HG03565 (cell line): ENCODE results near the gene FLVCR2.
A peak's percentile ranks its signal among the peaks of the same experiment; 100 is the strongest.

Experiments
- ATAC-seq: cut with Tn5 transposase; IDR thresholded peaks from one replicate; pipeline ENCODE4 v1.9.1; 2021; ENCODE audit warnings: mild to moderate bottlenecking, moderate library complexity; ENCODE audit not compliant: unreplicated experiment

The FLVCR2 gene

DNA sequence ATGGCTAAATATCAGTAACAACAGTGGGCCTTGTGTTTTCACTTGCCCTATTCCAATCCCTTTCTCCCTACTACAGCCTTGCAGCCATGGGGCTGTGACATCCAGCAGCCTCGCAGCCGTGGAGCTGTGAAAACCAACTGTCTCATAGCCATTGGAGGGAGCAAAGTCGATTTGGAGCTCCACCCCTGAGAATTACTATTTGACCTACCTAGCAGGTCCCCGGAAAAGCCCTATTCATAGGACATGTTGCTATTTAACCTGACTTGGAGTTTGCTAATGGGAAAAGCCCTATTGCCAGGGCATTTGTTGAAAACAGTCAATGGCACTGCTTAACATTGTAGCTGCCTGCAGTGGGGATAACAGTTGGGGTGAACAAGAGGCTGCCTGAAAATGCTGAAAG is 49.0 kb downstream of the FLVCR2 start:
- no peak for ATAC-seq

DNA sequence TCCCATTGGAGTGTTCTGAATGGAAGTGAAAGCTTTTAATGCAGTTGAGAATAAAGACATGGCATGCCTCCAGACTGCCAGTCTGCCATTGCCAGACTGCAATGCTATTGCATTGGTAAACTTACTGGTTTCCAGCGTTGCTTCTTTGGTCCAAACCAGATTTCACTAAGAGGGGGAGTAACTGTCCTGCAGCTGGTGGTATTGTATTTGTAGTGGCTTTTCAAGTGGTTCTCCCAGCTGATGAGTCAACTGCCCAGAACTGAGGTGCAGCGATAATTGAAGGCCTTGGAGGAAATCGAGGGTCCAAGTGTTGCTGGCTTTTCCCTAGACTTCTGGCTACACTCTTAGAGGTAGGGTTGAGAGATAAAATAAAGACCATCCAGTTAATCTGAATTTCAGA is 50.4 kb downstream of the FLVCR2 start:
- ATAC-seq: no peak

DNA sequence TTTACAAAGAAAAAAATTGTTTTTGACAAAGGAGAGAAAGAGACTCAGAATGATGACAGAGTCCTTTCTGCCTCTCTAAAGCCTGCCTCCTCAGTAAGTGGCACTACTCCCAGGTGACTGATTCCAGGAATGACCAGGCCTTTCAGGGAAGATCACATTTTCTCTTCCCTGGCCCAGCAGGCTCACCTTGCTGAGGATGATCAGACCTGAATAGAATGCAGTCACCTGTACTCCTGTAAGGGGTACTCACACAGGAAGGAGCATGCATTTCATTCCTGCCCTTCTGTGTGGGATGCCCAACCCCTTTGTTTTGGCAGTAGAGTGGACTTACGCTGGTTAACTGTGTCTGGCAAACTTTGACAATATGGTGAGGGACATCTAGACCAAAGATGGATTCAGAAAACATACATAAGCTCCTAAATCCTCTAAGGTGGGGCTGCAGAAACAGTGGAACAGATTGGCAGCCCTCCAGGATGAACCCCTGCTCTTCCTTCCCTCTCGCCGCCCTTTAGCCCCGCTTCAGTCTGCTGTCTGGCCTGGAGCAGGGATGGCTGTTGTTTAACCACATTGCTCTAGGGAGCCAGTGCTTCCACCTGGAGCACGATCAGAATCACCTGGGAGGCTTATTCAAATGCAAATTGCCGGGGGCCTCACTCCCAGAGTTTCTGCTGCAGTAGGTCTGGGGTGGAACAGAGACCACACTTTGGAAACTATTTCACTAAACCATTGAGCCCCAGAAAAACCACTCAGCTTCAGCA is 52.5 kb downstream of the FLVCR2 start:
- no peak for ATAC-seq

DNA sequence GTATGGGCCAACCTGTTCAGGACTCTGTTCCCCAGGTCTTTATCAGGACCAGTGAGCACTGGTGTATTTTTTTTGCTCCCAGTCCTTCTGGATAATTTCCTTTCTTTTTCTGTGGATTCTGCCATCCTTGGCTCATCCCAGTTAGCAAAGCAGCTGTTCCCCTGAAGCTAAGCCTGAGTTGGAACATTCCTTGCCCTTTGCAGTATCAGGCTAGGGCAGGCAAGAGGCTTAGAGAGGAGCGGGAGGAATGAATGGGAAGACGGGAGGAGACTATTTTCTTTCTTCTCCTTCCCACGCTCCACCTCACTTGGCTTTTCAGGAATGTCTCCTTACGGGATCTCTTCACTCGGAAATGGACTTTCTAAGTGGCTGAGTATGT is 53.0 kb downstream of the FLVCR2 start:
- no peak for ATAC-seq

DNA sequence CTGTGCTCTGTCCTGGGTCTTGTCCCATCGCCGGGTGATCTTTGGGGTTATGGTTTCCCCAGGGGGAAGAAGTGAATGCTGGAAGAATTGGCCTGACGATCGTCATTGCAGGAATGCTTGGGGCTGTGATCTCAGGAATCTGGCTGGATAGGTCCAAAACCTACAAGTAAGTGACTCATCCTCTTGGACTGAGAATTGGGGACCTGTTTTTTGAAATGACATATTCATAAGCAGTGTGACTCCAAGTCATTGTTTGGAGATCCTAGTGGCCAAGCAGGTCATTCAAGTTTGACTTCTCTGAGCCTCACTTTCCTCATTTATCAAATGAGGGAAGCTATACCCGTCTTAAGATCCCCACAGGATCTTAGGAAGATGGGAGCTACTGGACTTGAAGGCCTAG is 56.4 kb downstream of the FLVCR2 start:
- ATAC-seq: no peak

DNA sequence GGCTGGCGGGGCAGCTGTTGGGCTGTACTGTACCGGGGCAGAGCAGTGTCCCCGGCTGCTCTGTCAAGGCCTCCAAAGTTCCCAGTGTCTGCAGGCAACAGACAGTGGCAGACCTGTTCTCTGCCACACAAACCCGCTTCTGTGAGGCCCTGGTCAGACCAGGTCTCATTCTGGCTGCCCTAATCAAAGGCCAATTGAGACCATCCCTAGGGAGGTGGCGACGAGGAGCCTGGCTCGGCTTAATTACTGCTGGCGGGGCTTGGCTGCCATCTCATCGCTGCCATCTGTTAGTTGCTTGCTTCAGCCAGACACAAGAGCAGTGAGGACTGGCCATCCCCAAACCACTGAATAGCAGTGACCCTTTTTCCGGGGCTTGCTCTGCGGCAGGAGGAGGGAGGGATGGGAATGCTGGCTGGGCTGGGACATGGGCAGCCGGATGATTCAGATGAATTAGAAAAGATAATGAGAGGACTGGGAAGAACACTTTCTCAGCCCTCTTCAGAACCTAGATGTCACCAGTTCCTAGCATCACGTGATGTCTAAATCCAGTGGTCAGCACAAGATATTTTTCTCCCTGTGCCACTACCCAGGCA is 57.8 kb downstream of the FLVCR2 start:
- ATAC-seq: no peak

DNA sequence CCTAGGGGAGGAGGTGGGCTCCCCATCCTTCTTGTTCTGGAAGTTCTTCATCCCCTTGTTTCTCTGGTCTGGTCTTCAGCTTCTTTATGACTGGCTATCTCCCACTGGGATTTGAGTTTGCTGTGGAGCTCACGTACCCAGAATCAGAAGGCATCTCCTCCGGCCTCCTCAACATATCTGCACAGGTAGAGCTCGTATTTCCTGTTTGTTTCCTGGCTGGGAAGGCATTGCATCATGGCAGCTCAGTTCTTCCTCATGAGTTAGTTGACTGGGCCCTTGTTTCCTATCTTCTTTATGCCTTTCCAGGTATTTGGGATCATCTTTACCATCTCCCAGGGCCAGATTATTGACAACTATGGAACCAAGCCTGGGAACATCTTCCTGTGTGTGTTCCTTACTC is 62.5 kb downstream of the FLVCR2 start:
- ATAC-seq: no peak

DNA sequence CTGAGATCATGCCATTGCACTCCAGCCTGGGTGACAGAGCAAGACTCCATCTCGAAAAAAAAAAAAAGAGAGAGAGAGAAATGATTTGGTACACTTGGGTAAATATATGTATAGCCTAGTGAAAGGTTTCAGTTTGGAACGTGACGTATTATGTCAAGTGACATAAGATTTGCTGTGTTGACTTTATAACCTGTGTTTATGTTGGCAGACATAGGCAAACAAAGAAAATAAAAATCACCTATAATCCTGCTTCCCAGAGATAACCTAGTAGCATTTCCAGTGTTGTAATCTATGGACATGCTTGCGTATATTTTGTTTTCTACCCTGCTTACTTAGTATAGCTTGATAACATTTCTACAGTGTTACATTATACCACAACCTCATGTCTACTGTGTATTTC is 65.6 kb downstream of the FLVCR2 start:
- no peak for ATAC-seq

DNA sequence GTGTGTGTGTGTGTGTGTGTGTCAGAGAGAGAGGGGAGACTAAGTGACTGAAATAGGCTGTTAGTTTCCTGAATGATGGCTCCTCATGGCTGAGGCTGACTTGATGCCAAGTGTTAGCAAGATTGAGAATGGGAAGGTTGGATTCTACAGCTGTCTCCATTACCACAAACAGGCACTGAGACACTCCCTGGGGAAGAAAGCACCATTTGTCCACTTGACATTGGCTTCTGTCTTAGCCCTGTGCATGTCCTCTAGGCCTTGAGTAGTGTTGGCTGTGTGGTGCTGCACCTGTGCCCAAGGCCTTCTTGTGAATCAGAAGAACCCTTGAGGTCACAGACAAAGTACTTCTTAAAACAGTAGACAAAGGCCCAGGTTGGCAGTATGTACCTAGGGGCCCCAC is 66.6 kb downstream of the FLVCR2 start:
- no peak for ATAC-seq

DNA sequence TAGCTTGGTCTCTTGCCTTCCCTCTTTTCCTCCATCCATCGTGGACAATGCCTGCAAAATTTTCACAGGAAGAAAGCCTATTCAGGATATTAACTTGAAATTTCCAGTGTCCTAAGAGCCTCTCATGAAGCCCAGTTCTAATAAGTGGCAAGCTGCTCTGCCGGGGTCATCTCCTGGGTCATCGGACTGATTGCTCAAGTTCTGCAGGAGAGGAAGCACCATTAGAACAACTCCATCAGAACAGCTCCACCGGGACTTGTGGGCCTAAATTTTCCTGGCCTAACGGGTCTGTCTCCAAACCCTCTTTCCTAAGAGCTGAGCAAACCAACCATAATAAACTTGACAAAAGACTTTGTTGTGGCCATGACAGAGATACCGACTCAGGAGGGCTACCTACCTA is 68.3 kb downstream of the FLVCR2 start:
- no peak for ATAC-seq

DNA sequence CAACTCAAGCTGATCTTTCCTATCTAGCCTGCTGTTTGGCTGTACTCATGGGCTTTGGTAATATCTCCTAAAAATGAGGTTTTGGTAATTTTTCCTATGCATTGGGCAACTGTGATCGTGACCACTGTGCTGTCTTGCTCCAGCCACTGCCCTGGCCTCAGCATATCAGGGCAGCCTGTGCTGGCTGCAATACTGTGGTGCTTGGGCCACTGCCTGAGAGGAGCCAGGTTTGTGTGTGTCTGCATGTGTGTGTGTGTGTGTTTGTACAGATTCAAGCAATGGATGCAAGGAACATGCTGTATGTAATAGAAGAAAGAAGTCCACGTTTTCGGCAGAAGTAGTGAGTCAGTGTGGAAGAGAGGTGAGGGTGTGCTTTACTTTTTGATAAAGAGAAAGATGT is 69.2 kb downstream of the FLVCR2 start:
- no peak for ATAC-seq

DNA sequence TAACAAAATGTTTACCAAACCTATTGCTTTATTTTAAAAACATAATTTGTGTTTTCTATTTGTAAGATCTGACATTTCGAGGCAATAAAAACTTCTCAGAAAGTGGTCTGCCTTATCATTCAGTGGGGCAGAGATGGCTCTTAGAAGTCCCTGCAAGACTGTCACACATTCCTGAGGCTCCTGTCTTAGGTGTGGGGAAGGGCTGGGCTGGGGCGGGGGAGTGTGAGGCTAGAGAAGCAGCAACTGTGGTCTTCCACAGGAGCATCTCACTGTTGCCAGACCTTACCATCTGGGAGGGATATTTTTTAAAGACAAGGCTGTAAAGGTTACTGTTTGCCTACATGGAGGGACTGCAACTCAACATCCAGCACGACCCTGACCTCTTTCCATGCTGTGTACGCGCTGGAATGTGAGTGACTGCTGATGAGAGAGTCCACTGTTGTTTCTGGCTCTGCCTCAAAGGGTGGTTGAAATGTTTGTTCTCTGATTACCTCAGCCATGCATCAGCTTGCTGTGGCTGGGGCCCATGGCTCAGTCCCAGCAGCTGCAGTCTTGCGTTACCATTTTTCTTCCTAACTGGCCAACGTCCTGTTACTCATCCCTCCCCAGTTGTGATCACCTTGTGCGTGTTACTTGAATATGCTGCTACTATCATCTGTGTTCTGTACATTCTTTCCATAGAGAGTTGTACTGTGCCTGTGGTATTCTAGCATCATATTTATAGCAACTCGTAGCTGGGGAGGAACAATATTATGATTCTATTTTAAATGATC is 69.8 kb downstream of the FLVCR2 start:
- no peak for ATAC-seq

DNA sequence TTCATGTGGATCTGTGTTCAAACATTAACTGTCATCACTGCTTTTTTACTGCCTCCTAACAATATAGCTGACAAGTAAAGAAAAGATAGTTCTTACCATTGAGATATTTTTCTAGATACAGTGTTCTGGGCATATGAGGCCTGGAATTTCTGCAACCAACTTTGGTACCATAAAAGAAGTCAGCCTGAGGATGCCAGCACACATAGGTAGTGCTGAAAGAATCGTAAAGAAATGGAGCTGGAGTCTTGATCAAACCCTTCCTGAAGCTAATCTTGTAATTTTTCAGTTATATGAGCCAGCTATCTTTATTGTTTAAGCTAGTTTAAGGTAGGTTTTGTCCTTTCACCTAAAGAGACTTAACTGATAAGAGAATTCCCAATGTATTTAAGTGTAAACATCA is 70.9 kb downstream of the FLVCR2 start:
- no peak for ATAC-seq

DNA sequence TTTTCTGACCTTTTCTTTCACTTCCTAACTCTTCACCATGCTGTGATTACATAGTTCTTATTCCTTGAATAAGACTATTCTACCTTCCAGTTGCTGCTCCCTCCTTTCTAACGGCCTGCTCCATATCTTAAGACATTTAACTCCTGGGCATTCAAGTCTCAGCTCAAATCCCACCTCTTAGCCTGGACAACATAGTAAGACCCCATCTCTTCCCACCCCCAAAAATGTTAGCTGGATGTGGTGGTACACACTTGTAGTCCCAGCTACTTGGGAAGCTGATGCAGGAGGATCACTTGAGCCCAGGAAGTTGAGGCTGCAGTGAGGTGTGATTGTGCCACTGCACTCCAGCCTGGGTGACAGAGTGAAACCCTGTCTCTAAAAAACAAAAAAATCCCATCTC is 71.4 kb downstream of the FLVCR2 start:
- no peak for ATAC-seq

DNA sequence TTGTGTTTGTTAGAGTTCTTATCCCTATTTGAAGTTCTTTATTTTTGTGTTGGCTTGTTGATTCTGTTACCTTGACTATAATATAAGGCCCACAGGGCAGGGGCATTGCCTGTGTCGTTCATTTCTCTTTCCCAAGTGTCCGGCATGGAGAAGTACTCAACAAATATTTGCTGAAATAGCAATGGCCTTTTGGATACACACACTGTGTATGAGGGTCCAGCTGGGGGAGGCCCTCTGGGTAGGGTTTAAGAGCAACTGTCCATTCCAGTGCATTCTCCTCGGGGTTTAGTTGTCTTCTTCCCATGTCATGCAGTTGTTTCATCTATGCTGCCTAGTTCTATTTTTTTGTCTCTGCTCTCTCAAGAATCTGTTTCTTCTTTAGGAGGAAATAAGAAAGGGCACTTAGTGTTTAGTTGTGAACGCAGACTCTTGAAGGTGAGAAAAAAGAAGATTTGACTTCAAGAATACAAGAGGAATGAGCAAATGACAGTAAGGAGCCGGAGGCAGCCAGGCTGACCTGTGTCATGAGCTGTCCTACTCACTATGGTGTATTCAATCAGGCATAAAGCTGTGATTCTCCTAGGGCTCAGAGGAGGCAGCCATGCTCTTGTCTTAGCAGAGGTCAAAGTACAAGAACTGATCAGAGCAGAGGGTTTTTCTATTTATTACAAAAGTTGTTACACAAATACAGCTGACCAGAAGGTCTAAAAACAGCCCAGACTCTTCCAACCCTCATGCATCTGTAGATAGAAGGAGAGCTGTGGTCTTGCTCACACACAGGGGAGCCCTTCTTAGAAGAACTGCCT is 72.0 kb downstream of the FLVCR2 start:
- no peak for ATAC-seq

DNA sequence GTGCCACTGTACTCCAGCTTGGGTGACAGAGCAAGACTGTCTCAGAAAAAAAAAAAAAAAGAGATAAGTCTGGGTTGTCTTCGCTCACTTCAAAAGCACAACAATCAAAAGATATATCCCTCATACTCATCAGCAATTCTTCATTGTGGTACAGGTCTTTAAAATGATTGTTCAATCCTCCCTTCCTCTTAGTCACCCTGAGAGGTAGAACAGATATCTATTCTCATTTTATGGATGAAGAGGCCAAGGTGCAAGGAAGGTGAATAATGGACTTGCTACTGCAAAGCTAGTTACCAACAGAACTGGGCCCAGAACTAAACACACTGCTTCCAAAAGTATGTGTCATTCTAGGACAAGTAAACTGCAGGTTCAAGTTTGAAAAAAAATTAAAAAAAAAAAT is 75.1 kb downstream of the FLVCR2 start:
- no peak for ATAC-seq

DNA sequence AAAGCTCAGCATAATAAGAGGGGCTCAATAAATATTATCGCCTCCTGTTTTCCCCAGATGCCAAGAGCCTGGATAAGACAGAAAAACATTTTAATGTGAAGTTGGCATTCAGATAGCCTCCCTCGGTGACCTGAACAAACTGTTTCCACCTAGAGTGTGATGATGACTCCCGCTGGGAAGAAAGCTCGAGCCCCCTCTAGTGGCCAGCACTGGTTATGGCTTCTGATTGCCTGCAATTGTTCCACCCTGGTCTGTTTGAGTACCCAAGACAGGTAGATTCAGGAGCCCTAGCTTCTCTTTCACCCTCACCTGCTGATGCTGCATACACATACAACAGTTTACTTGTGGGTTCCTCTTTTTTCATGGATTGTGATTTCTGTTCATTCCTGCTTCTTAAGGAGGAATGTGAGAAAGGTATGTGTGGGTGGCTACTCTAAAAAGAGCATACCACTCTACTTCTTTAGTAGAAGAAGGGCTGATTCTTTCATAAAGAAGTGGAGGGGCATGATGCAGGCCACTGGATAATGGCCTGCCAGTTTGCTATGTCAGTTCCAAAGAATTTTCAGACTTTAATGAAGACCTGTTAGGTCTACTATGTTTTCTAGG is 75.8 kb downstream of the FLVCR2 start:
- ATAC-seq: peak; percentile 49

DNA sequence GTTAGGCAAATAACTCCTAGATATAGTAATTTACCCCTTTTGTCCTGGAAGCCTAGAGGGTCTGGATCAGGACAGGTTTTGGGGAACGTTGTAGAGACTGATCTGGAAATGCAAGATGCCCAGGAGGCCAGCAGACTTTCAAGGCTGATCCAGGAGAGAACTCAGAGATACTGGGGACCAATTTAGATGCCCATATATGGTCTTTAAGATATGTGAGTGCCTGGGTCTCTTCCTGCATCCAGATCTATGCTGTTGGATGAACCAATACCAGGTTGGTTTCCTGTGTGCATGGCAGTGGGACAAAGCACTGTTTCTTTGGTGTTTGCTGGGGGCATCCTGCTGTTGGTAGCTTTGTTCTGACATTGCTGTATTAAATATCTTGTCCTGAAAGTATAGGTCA is 76.8 kb downstream of the FLVCR2 start:
- no peak for ATAC-seq

DNA sequence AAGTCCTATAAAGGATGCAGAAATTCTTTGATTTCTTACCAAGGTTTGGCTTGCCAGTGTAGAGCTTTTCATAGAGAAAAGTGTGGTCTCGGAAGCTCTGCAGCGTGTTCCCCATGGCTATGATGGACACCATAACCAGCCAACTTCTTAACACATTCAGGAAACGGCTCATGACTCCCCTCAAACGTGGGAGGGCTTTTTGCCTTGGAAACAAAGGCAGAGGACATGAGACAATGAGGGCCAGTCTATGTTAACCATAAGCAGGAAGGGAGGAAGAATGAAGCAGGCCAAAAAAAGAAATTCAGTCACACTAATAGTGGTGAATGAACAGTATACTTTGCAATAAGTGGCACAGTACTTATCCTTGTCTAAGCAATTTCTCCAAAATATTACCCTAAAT is 78.9 kb downstream of the FLVCR2 start:
- ATAC-seq: no peak

DNA sequence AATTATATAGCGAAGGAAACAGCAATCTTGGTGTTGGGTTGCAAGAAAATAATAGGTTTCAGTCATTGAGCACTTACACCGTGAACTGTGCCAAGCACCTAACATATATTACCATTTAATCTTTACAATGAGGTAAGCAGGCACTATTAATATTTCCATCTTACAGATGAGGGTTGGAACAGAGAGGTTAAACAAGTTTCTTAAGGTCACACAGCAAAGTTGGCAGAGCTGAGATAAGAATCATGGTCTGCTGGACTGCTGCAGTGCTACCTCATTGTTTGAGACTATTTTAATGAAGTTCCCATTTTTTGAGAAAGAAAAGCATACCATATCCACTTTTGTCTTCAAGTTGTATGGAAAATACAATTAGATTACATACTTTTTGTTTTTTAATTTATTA is 80.5 kb downstream of the FLVCR2 start:
- no peak for ATAC-seq

DNA sequence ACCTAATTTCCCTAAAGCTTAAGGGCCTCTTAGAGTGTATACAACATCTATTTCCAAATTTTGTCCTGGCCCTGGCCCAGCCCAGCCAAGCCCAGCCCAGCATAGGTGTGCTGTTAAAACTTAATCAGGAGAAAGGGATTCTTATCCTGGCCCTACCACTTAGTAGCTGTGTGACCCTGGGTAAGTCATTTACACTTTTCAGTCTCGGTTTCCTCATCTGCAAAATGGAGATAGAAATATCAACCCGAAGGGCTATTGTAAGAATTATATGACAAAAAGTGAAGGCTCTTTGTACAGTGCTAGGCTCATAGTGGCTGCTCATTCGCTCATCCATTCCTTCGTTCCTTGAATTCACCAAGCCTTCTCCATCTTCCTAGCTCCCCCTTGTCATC is 81.8 kb downstream of the FLVCR2 start:
- ATAC-seq: no peak
